BJ (cell line): ENCODE data around the gene MKRN2. TPM values are rescaled to one million over a fixed set of nuclear protein-coding genes. Genes with fewer than 3 reads are reported as not detected.

ENCODE experiments used
- CTCF ChIA-PET: fragments of 350-600 bp; formaldehyde crosslinking; extraction: SDS; loops from one replicate; lab custom pipeline; 2021; ENCODE audit warnings: antibody characterized with exemption, inconsistent platforms; lab: Yijun Ruan, JAX
- POLR2A ChIA-PET: fragments of 300-600 bp; sonication (Branson Sonifier 250); formaldehyde crosslinking; extraction: SDS; loops from one replicate; lab custom pipeline; 2021; ENCODE audit warnings: antibody characterized with exemption; lab: Charles Lee
- DNase-seq: peaks from one replicate; pipeline ENCODE4 v3.0.0-alpha.2; 2011; ENCODE audit warnings: low read depth
- H3K27me3 ChIP-seq: 2 replicates; pipeline ENCODE4 v1.6.0; 2011; ENCODE audit warnings: low read length; ENCODE audit not compliant: control insufficient read depth, insufficient read depth
- H3K36me3 ChIP-seq: 2 replicates; pipeline ENCODE4 v1.5.1; 2011; ENCODE audit warnings: low read length; ENCODE audit not compliant: control insufficient read depth, insufficient read depth
- H3K4me3 ChIP-seq: 2 replicates; pipeline ENCODE4 v1.5.1; 2011; ENCODE audit warnings: low read depth, mild to moderate bottlenecking, control low read depth, low read length
- polyA plus RNA-seq: library from polyadenylated mRNA; depleted of rRNA; stranded (reverse); fragments of >200 nt; gene quantifications from 2 replicates; pipeline ENCODE4 v1.2.3, GENCODE V29; 2011
- TF ChIP-seq, protein P1 (sequence below): IDR thresholded peaks from 2 replicates; pipeline ENCODE4 v1.5.1; 2011; ENCODE audit warnings: low read depth, mild to moderate bottlenecking, control low read depth, inconsistent platforms, low read length, moderate library complexity; ENCODE audit not compliant: insufficient read depth

The MKRN2 gene
- polyA plus RNA-seq, 1 experiment, result 56.2 TPM

DNA sequence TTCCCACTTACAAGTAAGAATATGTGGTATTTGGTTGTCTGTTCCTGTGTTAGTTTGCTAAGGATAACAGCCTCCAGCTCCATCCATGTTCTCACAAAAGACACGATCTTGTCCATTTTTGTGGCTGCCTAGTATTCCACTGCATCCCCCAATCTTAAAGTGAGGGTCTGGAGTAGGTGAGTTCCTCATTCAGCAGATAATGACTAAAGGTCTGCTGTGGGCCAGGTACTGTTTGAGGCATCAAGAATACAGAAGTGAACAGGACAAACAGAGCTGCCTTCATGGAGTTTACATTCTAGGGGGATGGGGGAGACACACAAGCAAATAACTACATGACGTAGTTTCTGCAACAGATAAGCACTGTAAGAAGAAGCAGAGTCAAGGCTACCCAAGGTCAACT is 35.9 kb upstream of the MKRN2 start:
- CTCF ChIA-PET, result no interaction called here
- no peak for DNase-seq
- POLR2A ChIA-PET, result no interaction called here
- TF ChIP-seq, protein P1, sequence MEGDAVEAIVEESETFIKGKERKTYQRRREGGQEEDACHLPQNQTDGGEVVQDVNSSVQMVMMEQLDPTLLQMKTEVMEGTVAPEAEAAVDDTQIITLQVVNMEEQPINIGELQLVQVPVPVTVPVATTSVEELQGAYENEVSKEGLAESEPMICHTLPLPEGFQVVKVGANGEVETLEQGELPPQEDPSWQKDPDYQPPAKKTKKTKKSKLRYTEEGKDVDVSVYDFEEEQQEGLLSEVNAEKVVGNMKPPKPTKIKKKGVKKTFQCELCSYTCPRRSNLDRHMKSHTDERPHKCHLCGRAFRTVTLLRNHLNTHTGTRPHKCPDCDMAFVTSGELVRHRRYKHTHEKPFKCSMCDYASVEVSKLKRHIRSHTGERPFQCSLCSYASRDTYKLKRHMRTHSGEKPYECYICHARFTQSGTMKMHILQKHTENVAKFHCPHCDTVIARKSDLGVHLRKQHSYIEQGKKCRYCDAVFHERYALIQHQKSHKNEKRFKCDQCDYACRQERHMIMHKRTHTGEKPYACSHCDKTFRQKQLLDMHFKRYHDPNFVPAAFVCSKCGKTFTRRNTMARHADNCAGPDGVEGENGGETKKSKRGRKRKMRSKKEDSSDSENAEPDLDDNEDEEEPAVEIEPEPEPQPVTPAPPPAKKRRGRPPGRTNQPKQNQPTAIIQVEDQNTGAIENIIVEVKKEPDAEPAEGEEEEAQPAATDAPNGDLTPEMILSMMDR, result no peak
- Histone ChIP-seq H3K27me3 (no peaks in the 10 kb centered on the region), H3K4me3 (no peak overlapping the region), H3K36me3 (no peaks in the 10 kb centered on the region; the same call in 1 of the 2 replicates)

GRCh38 chr3:12522721-12523120 is 34.2 kb upstream of the MKRN2 start:
- ChIA-PET CTCF (no interaction called here), POLR2A (interaction anchor here (0.8 kb wide), 1 partner anchor 14 kb away, joined by 3 read pairs; no protein-coding TSS in a partner anchor)
- no peak for DNase-seq

GRCh38 chr3:12527757-12528143 is 29.1 kb upstream of the MKRN2 start:
- H3K4me3 ChIP-seq, result no peak overlapping the region
- ChIA-PET POLR2A (no interaction called here), CTCF (interaction anchor here (0.7 to 2.1 kb wide), 2 partner anchors 19 to 48 kb away, joined by 3 to 5 read pairs; no protein-coding TSS in a partner anchor)
- H3K27me3 ChIP-seq, result no peaks in the 10 kb centered on the region
- H3K36me3 ChIP-seq, result 0 out of 2 replicates have a peak, but pooled peaks cover 2% of the 10 kb centered on the region
- DNase-seq, result no peak
- TF ChIP-seq, protein P1, result no peak

More at GRCh38 chr3:12522721-12523120, 34.2 kb upstream of the MKRN2 start:
- no peaks in the 10 kb centered on the region; the same call in 1 of the 2 replicates for H3K36me3 ChIP-seq
- H3K4me3 ChIP-seq, result no peak overlapping the region
- TF ChIP-seq, protein P1, result no peak
- H3K27me3 ChIP-seq, result no peaks in the 10 kb centered on the region

DNA sequence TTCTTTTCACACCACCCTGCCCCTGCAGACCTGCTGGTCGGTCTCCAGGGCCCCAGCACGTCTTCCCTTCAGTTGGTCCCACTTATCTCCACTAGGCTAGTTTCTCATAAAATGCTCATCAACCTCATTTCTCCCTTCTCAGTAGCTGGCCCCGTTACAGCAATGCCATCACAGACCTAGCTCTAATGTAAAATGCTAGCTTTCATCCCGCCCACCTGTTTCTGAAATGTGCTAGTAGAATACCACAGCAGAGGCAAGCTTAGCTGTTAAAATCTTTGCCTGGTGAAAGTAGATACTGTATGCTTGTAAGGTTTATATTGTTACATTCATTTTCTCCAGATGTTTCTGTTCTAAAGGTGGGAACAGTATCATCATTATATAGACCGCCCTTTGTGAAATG is 24.7 kb upstream of the MKRN2 start:
- no peak for DNase-seq
- Histone ChIP-seq H3K27me3 (no peaks in the 10 kb centered on the region; the same call in 1 of the 2 replicates), H3K36me3 (0 out of 2 replicates have a peak, but pooled peaks cover 2% of the 10 kb centered on the region), H3K4me3 (no peak overlapping the region)
- CTCF ChIA-PET, result interaction anchor here (0.6 kb wide), 1 partner anchor 9 kb away, joined by 3 read pairs; no protein-coding TSS in a partner anchor
- POLR2A ChIA-PET, result no interaction called here
- TF ChIP-seq, protein P1, result no peak

DNA sequence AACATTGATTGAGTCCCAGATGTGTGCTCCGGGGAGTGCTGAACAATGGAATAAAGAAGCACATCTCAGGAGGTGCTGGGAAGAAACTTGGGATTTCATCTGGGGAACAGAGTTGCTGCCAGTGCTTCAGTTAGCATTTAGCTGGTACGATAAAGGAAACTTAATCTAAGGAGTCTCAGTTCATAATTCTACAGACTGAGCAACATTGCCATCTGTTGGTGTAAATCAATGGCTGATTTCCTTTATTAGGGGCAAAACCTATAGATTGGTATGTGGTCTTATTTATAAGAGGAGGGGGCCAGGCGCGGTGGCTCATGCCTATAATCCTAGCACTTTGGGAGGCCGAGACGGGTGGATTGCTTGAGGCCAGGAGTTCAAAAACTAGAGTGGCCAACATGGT is 20.5 kb upstream of the MKRN2 start:
- no peak for DNase-seq
- TF ChIP-seq, protein P1, result peak; percentile 30; the same call in 1 of the 2 replicates
- ChIA-PET CTCF (interaction anchor here (0.7 to 4.1 kb wide), 10 partner anchors 11 to 401 kb away, joined by 3 to 24 read pairs (median 5); partner anchors contain the start of gene TSEN2), POLR2A (no interaction called here)
- no peaks in the 10 kb centered on the region; the same call in 1 of the 2 replicates for H3K27me3 ChIP-seq
- H3K4me3 ChIP-seq, result no peak overlapping the region
- no peaks in the 10 kb centered on the region for H3K36me3 ChIP-seq
